Stimulated activated naive CD8-positive, alpha-beta T cell treated with anti-CD3 and anti-CD28 coated beads, Interleukin-15, Interleukin-2, amounts not matched to agents 100 ng/mL and 50 ng/mL, for 24 hours (primary cell): ENCODE data around the gene FHDC1.

ENCODE experiments used
- H3K27ac Mint-ChIP-seq: one replicate; pipeline ENCODE4 v1.8.0; 2021; ENCODE audit warnings: mild to moderate bottlenecking, mixed read lengths
- H3K27me3 Mint-ChIP-seq: one replicate; pipeline ENCODE4 v1.8.0; 2021; ENCODE audit warnings: mixed read lengths
- H3K36me3 Mint-ChIP-seq: one replicate; pipeline ENCODE4 v1.8.0; 2021; ENCODE audit warnings: low read depth, mixed read lengths
- H3K4me1 Mint-ChIP-seq: one replicate; pipeline ENCODE4 v1.8.0; 2021; ENCODE audit warnings: low read depth, mixed read lengths
- H3K4me3 Mint-ChIP-seq: one replicate; pipeline ENCODE4 v1.8.0; 2021; ENCODE audit warnings: mild to moderate bottlenecking, mixed read lengths
- H3K9me3 Mint-ChIP-seq: one replicate; pipeline ENCODE4 v1.8.0; 2021; ENCODE audit warnings: mixed read lengths

FHDC1 gene

DNA sequence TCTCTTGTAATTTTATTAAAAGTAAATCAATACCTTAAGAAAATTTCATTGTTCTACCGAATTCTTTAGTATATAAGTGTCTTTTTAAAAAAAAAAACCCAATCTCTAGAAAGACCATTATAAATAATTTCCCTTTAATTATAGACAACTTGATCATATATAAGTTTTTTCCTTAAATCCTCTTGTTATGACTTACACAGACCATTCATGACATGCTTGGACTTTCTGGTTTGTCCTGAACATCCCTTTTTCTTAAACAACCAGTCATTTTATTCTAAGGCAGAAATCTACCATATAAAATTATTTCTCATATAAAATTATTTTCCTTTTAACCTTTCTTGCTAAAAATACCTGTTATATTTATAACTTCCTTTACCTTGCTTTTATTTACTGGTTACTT, 15.4 kb upstream of the FHDC1 start:
- Mint-ChIP-seq H3K4me3 (no peak overlapping the region), H3K36me3 (peaks cover 17% of the 10 kb centered on the region), H3K9me3 (peaks cover 4% of the 10 kb centered on the region), H3K4me1 (no peaks in the 10 kb centered on the region), H3K27ac (no peak overlapping the region), H3K27me3 (no peaks in the 10 kb centered on the region)

DNA sequence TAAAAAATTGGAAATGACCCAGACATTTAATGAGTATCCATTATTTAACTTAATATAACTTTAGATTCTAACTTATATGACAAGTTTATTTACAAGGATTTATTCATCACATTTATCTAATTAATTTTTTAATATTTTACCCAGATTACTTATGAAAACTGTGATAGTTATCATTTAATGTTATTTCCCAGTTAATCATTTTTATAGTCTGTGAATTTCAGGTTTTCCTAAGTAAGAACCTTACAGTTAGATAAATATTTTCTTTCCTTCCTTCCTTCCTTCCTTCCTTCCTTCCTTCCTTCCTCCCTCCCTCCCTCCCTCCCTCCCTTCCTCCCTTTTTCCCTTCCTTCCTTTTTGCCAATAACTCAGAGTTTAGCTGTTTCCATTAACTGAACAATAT, 14.8 kb upstream of the FHDC1 start:
- no peak overlapping the region for H3K27ac Mint-ChIP-seq
- H3K4me3 Mint-ChIP-seq = no peak overlapping the region
- peaks cover 4% of the 10 kb centered on the region for H3K9me3 Mint-ChIP-seq
- no peaks in the 10 kb centered on the region for H3K27me3 Mint-ChIP-seq
- H3K36me3 Mint-ChIP-seq = peaks cover 17% of the 10 kb centered on the region
- H3K4me1 Mint-ChIP-seq = no peaks in the 10 kb centered on the region

GRCh38 chr4:152925851-152926250, 10.3 kb upstream of the FHDC1 start:
- H3K27me3 Mint-ChIP-seq = peaks cover 5% of the 10 kb centered on the region
- H3K4me3 Mint-ChIP-seq = no peak overlapping the region
- no peaks in the 10 kb centered on the region for H3K9me3 Mint-ChIP-seq
- H3K4me1 Mint-ChIP-seq = peaks cover 5% of the 10 kb centered on the region
- H3K27ac Mint-ChIP-seq = no peak overlapping the region
- peaks cover 7% of the 10 kb centered on the region for H3K36me3 Mint-ChIP-seq

DNA sequence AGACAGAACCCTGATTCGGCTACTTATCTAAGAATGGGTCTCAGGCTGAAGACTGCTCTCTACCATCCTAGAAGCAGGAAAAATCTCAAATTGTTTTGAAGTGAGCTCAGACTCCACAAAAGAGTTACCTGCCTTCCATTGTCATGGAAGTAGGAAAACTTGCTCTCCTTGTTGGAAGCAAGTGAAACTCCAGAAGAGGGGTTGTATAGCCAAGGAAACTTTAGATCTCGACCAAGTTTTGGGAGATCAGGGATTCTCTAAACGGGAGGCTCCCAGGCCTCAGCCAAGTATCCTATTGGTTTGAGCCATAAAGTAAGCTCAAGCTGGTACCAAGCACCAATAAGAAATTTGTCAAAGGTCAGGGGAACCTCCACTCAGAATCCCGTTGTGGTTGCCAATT, 9.2 kb upstream of the FHDC1 start:
- no peaks in the 10 kb centered on the region for H3K36me3 Mint-ChIP-seq
- H3K27ac Mint-ChIP-seq = no peak overlapping the region
- peaks cover 5% of the 10 kb centered on the region for H3K4me1 Mint-ChIP-seq
- H3K27me3 Mint-ChIP-seq = peaks cover 12% of the 10 kb centered on the region
- no peak overlapping the region for H3K4me3 Mint-ChIP-seq
- no peaks in the 10 kb centered on the region for H3K9me3 Mint-ChIP-seq

DNA sequence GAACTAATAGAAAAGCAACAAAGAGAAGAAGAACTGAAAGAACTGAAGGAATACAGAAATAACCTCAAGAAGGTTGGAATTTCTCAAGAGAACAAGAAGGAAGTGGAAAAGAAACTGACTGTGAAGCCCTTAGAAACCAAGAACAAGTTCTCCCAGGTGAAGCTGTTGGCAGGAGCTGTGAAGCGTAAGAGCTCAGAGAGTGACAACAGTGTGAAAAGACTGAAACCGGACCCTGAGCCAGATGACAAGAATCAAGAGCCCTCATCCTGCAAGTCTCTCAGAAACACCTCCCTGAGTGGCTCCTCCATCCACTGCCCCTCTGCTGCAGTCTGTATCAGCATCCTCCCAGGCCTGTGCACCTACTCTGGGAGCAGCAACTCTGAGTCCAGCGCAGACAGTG, 8.4 kb upstream of the FHDC1 start:
- H3K27ac Mint-ChIP-seq = no peak overlapping the region
- H3K36me3 Mint-ChIP-seq = no peaks in the 10 kb centered on the region
- no peaks in the 10 kb centered on the region for H3K9me3 Mint-ChIP-seq
- H3K4me1 Mint-ChIP-seq = peaks cover 5% of the 10 kb centered on the region
- no peak overlapping the region for H3K4me3 Mint-ChIP-seq
- H3K27me3 Mint-ChIP-seq = peaks cover 12% of the 10 kb centered on the region

GRCh38 chr4:152928286-152928685, 7.8 kb upstream of the FHDC1 start:
- Mint-ChIP-seq H3K9me3 (no peaks in the 10 kb centered on the region), H3K27me3 (peaks cover 12% of the 10 kb centered on the region), H3K4me3 (no peak overlapping the region), H3K27ac (no peak overlapping the region), H3K4me1 (peaks cover 5% of the 10 kb centered on the region), H3K36me3 (no peaks in the 10 kb centered on the region)

DNA sequence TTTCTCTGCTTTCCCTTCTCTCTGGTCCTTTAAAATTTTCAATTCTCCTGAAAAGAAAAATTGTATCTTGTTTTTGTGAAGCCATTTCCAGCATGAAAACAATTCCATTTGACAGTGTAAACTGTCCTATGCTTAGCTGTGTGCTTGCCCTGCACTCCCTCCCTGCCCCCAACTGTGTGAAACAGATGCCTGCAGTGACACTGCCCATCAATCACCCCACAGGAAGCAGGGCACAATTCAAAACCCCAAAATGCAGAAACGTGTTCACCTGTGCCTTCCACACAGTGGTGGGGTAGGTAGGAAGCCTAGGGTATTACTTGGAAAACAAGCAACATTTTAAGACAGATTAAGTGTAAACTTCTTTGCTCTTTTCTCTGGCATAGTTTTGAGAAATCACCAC, 6.2 kb upstream of the FHDC1 start:
- peaks cover 26% of the 10 kb centered on the region for H3K27me3 Mint-ChIP-seq
- H3K27ac Mint-ChIP-seq = no peak overlapping the region
- no peaks in the 10 kb centered on the region for H3K36me3 Mint-ChIP-seq
- peaks cover 5% of the 10 kb centered on the region for H3K4me1 Mint-ChIP-seq
- H3K9me3 Mint-ChIP-seq = no peaks in the 10 kb centered on the region
- no peak overlapping the region for H3K4me3 Mint-ChIP-seq

GRCh38 chr4:152935143-152935542, 980 bp upstream of the FHDC1 start:
- no peaks in the 10 kb centered on the region for H3K9me3 Mint-ChIP-seq
- no peaks in the 10 kb centered on the region for H3K36me3 Mint-ChIP-seq
- peak overlapping the region; percentile 73 for H3K4me3 Mint-ChIP-seq
- peaks cover 52% of the 10 kb centered on the region for H3K27me3 Mint-ChIP-seq
- H3K4me1 Mint-ChIP-seq = peaks cover 18% of the 10 kb centered on the region
- no peak overlapping the region for H3K27ac Mint-ChIP-seq

DNA sequence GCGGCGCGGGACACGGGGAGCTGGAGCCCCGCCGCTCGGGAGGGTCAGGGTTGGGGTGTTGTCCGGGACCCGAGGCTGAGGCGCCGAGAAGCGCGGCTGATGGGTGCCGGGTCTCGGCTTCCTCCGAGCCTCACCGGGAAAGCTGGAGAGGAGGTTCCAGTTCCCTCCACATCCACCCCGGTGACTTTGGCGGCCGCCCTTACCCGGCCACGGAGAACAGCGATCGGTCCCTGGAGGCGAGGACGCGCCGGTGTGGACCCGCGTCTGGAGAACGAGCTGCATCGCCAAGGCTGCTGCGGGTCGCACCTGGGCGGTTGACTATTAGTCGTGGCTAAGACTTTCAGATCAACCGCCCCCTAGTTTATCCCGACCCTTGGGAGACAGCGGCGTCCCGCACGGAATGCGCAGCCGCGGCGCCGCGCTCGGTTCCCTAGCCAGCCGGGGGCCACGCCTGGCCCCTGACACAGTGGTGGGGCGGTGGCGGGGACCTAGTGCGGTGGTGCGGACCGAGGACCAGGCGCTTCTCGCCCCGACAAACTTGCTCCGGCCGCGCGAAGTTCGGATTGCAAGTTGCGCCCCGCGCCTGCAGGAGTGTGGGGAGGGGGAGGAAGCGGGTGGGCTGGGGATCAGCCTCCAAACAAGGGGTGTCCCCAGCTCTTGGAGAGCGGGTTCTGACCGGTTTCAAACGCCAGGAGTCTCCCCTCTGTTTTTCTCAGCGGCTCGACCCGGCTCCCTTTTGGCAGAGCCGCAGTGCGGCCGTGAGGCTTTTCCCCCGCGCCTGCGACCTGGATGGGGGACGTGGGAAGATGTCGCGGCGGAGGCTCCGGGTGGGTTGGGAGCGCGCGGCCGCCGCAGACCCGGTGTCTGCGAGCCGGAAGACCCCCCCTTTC, 568 bp downstream of the FHDC1 start:
- Mint-ChIP-seq H3K27me3 (peaks cover 49% of the 10 kb centered on the region), H3K36me3 (no peaks in the 10 kb centered on the region), H3K27ac (no peak overlapping the region), H3K9me3 (no peaks in the 10 kb centered on the region), H3K4me1 (peaks cover 18% of the 10 kb centered on the region), H3K4me3 (peak overlapping the region; percentile 62)

GRCh38 chr4:152937336-152938236, 1.5 kb downstream of the FHDC1 start:
- no peaks in the 10 kb centered on the region for H3K9me3 Mint-ChIP-seq
- peaks cover 18% of the 10 kb centered on the region for H3K4me1 Mint-ChIP-seq
- no peak overlapping the region for H3K27ac Mint-ChIP-seq
- H3K36me3 Mint-ChIP-seq = no peaks in the 10 kb centered on the region
- H3K27me3 Mint-ChIP-seq = peaks cover 46% of the 10 kb centered on the region
- H3K4me3 Mint-ChIP-seq = peak overlapping the region; percentile 70

DNA sequence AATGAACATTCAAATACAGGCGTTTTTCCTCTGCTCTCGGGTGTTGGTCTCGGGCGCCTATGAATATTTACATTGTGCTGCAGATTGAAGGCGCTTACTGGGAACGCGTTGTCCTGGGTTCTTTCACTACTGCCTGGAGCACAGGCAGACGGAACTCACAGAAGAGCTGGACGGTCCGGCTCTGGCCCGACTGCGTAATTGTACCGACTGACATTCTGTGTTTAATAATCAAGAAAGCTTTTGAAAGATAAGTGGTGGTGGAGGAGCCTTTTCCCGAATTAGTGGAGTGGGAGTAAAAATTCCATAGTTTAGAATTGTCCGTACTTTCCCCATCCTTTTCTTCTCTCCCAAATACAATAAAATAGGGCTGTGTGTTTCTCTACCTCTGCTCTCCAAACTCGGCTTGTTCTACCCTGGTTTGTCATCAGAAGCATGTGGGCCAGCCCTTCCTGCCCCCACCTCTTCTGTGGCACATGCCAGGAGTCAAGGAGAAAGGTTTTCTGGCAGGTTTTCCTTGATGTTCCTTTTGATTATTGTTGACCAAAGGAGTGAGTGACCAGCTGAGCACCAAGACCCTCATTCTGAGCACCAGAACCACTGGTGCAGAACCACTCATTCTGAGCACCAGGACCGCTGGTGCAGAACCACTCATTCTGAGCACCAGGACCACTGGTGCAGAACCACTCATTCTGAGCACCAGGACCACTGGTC, 2.3 kb downstream of the FHDC1 start:
- Mint-ChIP-seq H3K4me3 (peak overlapping the region; percentile 70), H3K36me3 (no peaks in the 10 kb centered on the region), H3K9me3 (no peaks in the 10 kb centered on the region), H3K27ac (no peak overlapping the region), H3K27me3 (peaks cover 46% of the 10 kb centered on the region), H3K4me1 (peaks cover 18% of the 10 kb centered on the region)

GRCh38 chr4:152939621-152940020, 3.5 kb downstream of the FHDC1 start:
- no peaks in the 10 kb centered on the region for H3K9me3 Mint-ChIP-seq
- no peak overlapping the region for H3K27ac Mint-ChIP-seq
- no peak overlapping the region for H3K4me3 Mint-ChIP-seq
- no peaks in the 10 kb centered on the region for H3K36me3 Mint-ChIP-seq
- H3K27me3 Mint-ChIP-seq = peaks cover 39% of the 10 kb centered on the region
- peaks cover 18% of the 10 kb centered on the region for H3K4me1 Mint-ChIP-seq

- no peaks in the 10 kb centered on the region for H3K9me3 Mint-ChIP-seq
- no peak overlapping the region for H3K4me3 Mint-ChIP-seq
- H3K36me3 Mint-ChIP-seq = no peaks in the 10 kb centered on the region
- H3K4me1 Mint-ChIP-seq = peaks cover 12% of the 10 kb centered on the region
- H3K27ac Mint-ChIP-seq = no peak overlapping the region
- peaks cover 31% of the 10 kb centered on the region for H3K27me3 Mint-ChIP-seq
Measured at GRCh38 chr4:152940461-152940860, 4.3 kb downstream of the FHDC1 start.

DNA sequence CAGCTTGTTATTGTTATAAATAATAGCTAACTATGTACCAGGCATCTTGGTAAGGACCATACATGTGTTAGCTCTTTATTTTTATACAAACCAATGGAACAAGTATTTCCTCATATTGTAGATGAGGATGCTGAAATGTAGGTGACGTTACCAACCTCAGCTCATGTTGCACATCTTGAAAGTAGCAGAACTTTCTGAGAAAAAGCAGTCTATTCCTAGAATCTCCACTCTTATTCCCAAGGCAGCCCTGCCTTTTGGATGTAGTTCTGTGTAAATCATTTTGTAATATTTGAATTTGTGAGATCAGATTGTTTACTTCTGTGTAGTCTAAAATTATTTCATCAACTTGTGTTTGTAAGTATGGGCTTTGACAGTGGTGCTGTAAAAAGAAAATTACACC, 5.3 kb downstream of the FHDC1 start:
- H3K27me3 Mint-ChIP-seq = peaks cover 27% of the 10 kb centered on the region
- H3K36me3 Mint-ChIP-seq = no peaks in the 10 kb centered on the region
- peaks cover 12% of the 10 kb centered on the region for H3K4me1 Mint-ChIP-seq
- H3K9me3 Mint-ChIP-seq = no peaks in the 10 kb centered on the region
- H3K4me3 Mint-ChIP-seq = no peak overlapping the region
- H3K27ac Mint-ChIP-seq = no peak overlapping the region

GRCh38 chr4:152942346-152942745, 6.2 kb downstream of the FHDC1 start:
- H3K4me3 Mint-ChIP-seq = no peak overlapping the region
- H3K36me3 Mint-ChIP-seq = no peaks in the 10 kb centered on the region
- peaks cover 12% of the 10 kb centered on the region for H3K4me1 Mint-ChIP-seq
- H3K27me3 Mint-ChIP-seq = peaks cover 27% of the 10 kb centered on the region
- H3K9me3 Mint-ChIP-seq = no peaks in the 10 kb centered on the region
- H3K27ac Mint-ChIP-seq = no peak overlapping the region
